GM15510 (cell line): ENCODE data around the gene SOCS3.

ENCODE experiments used
- POLR2A ChIP-seq: IDR thresholded peaks from 3 replicates; pipeline ENCODE4 v1.6.1; 2011; ENCODE audit warnings: borderline replicate concordance; ENCODE audit not compliant: insufficient read length; ENCODE audit errors: extremely low read depth

SOCS3 gene

DNA sequence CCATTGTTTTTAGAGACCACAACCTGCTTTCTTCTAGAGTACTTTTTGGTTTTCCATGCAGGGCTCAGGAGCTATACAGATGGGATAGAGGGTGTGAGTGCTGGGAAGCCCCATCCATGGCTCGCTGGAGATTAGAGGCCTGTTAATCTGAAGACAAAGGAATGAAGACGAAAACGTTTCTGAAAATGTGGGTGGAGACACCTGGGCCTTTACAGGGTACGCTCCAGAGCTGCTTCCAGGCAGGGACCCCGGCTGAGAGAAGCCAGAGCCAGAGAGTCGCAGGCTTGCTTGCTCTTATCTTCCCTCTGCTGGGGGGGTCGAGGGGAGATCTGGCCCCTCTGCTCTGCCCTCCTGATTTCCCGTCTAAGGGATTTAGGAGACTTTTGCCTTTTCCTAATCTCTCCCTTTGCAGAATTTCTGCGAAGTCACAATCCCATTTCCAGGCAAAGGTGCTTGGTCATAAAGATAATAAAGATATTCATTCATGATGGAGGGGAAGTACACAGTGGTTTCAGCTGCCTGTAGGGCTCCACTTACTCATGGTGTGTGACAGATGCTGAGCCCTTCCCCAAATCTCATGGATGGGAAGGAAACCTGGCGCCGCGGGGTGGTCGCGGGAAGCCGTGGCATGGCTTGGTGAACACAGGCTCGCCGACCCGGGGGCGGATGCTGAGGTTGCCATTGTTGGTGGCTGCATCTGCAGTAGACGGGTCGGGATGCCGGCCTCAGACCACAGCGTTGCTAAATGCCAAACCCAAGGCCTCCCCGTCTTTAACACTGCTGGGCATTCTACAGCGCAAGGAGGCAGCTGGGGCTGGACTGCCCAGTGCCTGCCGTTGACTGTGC, 4.8 kb upstream of the SOCS3 start:
- no peak for TF ChIP-seq POLR2A

DNA sequence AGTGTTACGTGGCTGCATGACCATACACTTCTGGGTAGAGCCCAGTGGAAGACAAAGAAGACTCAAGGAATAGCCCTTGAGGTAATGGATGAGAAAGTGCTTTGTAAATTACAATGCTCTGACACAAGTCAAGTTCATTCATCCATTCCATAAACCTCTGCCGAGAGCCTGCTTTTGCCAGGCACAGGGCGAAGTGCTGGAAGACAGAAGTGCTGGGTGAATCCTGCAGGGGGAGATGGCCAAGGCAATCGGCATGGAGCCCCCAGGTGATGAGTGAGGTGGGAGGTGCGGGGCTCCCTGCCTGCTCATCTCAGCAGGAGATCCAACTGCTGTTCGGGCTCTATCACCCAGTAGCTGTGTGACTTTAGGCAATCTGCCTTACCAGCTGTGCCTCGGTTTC, 2.8 kb upstream of the SOCS3 start:
- no peak for TF ChIP-seq POLR2A

GRCh38 chr17:78362232-78362631, 2.4 kb upstream of the SOCS3 start:
- TF ChIP-seq POLR2A: no peak

DNA sequence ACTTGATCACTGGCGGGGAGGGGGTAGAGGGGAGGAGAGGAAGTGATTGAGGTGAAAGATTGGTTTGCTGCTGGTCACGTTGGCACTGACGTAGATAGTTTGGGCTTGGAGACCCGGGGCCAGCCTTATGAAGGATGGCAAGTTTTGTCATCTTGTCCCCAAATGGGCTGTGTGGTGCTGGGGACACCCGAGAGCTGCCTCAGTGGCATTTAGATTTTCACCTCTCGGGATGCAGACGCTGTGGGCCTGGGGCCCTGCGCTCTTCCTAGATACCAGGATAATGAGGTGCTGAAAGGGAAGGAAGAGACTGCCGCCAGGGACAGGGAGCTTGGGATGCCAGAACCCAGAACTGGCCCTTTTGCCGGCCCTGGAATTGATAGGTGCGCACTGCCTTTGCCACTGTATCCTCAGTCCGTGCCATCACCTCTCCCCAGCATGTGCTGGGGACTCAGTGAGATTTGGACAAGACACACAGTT, 1.4 kb upstream of the SOCS3 start:
- TF ChIP-seq POLR2A: no peak

- no peak for TF ChIP-seq POLR2A
Observed at GRCh38 chr17:78360371-78361224, 721 bp upstream of the SOCS3 start.

DNA sequence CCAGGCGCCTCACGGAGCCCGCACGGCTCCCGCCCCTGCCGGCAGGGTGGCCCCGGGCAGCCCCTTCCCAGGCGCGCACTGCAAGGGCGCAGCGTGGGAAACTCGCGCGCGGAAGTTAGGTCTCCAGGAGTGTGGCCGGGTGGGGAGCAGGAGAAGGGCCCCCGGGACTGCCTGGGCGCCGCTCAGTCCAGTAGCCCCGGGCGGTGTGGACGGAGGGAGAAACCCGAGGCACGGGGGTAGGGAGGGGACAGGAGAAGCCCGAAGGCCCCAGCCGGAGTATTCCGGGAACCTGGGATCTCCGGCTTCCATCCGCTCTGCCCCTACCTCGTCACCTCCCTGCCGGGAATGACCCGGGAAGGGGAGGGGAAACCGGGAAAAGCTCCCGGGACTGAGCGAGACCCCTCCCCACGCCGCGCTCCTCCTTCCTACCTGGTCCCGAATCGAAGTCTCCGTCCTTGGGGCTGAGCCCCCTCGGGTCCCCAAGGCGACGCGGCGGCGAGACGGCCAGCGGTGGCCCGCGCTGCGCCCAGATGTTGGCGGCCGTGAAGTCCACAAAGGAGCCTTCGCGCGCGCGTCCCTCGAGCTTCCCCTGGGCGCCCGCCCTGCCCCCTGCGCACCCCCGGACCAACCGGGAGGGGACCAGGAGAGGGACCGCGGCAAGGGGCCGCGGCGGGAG, 418 bp downstream of the SOCS3 start:
- no peak for TF ChIP-seq POLR2A

GRCh38 chr17:78358538-78359320, 1.1 kb downstream of the SOCS3 start:
- TF ChIP-seq POLR2A: no peak

DNA sequence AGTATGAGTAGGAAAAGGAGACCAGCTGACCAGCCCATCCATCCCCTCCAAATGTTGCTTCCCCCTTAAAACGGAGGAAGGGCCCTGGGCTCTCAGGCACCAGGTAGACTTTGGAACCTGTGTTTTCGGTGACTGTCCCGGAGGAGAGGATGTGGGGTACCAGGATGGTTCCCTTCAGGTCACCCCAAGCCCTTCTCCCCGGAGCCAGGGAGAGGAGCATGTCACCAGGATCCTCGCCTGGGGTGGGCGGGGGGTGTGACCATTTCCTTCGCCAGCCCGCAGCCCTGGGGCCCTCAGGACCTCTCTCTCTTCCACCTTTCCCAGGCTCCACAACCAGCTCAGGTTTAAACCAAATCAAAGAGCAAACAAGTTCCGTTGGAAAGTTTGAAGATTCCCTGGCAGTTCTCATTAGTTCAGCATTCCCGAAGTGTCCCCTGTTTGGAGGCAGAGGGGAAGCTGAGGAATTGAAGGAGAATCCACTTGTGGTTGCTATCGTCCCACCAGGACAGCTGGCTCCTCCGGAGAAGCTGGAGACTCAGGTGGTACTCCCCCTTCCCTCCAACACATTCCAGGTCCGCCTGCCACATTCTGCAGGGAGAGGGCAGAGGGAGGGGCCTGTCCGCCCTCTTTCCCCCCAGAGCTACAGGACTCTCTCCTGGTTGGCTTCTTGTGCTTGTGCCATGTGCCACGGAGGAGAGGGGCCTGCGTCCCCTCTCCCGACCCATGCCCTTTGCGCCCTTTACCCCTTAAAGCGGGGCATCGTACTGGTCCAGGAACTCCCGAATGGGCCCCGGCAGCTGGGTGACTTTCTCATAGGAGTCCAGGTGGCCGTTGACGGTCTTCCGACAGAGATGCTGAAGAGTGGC, 2.0 kb downstream of the SOCS3 start:
- no peak for TF ChIP-seq POLR2A

GRCh38 chr17:78357177-78357586, 2.7 kb downstream of the SOCS3 start:
- TF ChIP-seq POLR2A: no peak

DNA sequence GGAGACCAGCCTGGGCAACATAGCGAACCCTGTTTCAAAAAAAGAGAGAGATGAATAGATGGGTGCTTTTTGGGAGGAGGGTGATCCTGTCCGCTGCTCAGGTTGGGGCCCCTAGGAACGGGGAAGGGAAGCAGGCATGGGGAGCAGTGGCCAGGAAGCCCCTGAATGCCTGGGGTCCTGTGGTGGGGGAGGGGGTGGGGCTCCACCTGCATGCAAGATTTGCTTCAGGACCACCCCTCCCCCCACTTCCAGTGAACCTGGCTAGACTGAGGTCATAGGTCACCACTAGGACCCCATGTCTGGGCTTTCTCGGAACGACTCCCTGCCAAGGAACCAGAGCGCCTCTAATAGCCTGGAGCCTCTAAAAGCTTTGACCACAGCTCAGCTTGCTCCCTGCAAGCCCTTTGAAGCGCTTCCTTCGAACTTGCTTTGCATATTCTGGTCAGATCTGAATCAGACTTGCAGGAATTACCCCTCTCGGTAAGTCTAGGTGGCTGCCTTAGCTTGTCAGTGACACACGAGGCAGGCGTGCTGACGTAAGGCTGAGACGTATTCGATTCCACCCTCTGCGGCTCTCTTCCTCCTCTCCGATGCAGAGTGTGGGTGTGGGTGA, 3.7 kb downstream of the SOCS3 start:
- TF ChIP-seq POLR2A: peak; percentile 17

- no peak for TF ChIP-seq POLR2A
Observed at GRCh38 chr17:78355701-78356100, 4.2 kb downstream of the SOCS3 start.

DNA sequence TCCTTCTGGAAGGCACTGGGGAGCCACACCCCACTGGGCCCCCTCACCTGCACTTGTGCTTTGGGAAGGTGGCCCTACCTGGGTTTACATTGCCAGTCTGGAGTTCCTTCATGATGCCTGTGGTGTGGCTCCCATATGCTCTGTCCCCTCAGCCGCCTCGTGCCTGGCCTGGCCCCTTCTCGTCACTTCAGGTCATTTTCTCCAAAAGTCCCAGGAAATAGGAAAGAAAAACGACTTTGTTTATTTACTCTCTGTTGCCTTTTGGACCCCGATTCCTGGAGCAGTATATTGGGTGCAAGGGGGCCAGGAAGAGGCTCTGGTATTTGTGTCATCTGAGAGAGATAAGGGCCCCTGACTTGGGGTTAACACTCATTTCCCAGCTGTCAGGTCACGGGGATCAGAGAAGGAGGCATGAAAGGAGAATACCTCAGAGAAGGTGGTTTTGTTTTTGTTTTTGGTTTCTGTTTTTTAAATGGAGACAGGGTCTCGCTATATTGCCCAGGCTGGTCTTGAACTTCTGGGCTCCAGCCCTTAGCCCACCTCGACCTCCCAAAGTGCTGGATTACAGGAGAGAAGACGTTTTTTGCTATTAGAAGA, 4.7 kb downstream of the SOCS3 start:
- TF ChIP-seq POLR2A: no peak
